Measurements from ENCODE around the gene LINGO3.

LINGO3 gene

DNA sequence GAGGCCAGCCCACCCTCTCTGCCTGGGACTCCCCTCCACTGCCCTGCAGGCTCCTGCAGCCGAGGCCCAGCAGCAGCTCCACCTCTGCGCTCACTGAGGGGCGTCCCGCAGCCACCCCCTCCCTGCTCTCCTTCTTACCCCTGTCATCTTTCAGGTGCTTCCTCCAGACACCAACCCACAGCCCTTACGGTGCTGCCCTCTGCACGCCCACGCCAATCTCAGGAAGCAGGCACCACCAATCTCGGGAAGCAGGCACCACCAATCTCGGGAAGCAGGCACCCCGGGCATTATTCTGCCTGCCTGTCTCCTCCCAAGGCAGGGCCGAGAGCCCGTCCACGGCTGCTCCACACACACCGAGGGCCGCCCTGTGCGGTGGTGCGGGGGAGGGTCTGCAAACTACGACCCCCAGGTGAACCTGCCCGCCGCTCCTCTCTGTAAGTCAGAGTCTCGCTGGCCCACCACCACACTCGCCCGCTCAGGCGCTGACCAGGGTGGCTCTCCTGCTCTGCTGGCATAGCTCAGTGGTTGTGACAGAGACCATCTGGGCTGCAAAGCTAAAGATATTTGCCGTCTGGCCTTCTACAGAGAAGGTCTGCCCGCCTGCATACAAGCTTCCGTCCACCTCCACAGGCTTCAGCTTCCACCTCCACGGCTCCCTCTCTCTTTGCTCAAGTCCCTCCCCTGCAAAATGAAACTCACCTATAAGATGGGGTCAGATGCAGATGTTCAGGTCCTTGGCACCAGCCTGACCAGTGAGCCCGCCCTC is 17.5 kb upstream of the LINGO3 start:
- no peak for DNase-seq

DNA sequence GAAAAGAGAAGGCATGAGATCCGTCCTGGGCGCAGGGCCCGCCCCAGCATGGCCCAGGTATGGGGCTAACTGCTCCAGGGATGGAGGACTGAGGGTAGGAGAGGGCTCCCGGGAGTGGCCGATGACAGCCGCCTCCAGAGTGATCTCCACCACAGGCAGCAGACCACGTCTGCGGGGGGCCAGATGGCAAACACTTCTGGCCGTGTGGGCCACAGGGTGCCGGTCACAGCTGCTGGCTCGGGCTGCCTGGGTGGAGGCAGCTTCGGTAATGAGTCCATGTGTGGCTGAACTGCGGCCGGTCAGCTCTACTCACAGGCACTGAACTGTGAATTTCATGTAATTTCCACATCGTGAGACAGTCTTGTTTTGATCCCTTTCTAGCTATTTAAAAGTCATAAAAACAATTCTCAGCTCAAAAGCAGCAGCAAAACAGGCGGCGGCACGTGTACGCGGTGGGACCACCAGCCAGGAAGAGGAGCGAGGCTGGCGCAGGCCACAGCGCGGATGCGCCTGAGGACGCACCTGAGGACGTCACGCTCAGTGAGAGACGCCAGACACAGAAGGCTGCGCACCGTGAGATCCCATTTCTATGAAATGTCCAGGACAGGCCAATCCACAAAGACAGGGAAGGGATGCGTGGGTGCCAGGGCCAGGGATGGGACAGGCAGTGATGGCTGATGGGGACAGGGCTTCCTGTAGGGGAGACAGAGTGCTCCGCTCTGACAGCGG is 16.4 kb upstream of the LINGO3 start:
- no peak for DNase-seq

DNA sequence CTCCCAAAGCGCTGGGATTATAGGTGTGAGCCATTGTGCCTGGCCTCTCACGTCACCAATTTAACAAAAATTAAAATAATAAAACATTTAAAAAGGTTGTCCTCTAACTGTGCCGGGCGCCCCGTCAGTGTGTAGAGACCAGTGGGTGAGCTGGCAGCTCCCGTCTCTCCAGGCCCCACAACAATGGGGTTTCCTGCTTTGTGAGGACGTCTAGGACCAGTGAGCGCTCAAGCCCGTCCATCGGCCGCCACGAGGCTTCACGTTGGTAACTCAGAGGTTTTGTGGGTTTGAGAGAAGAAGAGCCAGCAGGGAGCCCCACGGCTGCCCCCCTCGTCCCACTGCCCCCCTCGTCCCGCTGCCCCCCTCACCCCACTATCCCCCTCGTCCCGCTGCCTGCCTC is 15.8 kb upstream of the LINGO3 start:
- no peak for DNase-seq

DNA sequence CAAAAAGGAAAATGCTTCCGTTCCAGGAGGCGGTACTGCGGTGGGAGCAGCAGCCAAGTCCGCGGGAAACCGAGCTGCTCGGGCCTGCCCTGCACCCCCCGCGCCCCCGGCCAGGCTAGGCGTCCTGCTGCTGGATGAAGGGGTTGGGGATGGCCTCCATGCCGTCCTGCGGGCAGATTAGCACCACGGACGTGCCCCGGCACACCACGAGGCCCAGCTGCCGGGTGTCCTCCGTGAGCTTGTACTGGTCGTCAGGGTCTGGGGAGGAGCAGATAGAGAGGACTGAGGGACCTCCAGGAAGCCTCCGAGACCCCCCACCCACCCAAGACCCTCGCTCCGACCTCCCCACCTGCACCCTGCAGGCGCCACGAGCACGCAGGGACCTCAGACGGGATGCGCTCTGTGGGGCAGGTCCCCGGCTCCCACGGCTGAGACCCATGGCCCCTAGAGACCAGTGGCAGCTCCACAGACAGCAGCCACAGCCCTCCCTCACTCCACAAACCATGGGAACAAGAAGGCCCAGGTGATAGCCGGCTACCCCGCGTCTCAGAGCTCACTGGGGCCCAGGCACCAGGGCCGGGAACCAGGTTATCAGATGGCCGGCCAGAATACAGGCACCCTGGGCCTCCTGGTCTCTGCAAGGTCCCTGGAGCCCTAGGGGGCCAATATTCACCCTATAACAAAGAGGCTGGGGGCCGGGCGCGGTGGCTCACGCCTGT is 13.8 kb upstream of the LINGO3 start:
- no peak for DNase-seq

DNA sequence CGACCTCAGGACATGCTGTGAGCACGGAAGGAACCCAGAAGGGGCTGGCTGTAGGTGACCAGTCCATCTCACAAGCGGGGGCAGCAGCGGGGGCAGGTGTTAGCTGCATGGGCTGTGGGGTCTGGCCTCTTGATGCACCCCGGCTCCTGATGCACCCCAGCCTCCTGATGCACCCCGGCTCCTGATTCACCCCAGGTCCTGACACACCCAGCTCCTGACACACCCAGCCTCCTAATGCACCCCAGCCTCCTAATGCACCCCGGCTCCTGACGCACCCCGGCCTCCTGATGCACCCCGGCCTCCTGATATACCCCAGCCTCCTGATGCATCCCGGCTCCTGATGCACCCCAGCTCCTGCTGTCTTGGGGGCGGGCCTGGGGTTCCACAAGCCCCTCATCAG is 13.0 kb upstream of the LINGO3 start:
- no peak for DNase-seq

DNA sequence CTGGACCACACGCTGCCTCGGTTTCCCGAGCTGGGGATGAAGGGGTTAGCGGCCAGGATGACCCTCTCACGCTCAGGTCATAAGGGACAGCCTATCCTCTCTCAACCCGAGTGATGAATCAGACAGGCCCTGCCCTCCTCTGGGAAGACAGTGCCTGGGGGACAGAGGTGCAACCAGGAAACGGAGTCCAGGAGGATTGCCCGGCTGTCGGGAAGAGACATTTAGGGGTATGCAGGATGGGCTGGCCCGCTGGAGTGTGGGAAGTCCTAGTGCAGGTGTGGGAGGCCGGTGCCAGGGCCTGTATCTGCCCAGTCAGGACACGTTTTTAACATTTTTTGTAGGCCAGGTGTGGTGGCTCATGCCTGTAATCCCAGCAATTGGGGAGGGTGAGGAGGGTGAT is 12.1 kb upstream of the LINGO3 start:
- no peak for DNase-seq

DNA sequence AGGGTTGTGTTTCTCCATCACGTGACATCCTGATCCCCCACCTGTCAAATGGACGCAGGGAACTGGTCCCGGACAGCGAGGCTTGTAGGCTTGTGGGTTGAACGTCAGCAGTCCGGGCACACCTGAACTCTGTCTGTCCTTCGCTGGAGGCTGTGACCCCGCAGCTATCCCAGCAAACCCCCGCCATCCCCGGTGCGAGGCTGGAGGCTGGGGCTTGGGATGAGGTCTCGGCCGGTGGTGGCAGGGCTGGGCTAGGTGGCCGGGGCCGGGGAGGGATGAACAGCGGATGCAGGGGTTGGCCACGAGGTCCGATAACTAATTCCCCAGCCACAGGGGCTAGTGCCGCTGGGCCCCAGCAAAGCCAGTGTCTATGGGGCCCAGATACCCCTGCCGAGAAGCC is 11.6 kb upstream of the LINGO3 start:
- DNase-seq = no peak

DNA sequence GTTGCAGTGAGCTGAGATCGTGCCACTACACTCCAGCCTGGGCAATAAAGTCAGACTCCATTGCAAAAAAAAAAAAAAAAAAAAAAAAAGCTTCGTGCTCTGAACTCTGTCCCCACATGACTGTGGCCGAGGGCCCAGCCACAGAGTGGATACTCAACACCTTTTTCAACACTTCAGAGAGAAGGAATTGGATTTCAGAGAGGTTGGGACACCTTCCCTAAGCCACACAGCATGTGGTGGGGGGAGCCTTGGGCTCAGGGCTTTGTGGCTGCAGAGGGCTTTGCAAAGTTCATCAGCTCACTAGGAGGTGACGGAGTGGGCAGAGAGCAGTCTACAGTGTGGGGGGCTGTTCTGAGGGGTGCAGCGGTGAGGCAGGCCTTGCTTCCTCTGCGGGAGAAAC is 11.0 kb upstream of the LINGO3 start:
- no peak for DNase-seq

DNA sequence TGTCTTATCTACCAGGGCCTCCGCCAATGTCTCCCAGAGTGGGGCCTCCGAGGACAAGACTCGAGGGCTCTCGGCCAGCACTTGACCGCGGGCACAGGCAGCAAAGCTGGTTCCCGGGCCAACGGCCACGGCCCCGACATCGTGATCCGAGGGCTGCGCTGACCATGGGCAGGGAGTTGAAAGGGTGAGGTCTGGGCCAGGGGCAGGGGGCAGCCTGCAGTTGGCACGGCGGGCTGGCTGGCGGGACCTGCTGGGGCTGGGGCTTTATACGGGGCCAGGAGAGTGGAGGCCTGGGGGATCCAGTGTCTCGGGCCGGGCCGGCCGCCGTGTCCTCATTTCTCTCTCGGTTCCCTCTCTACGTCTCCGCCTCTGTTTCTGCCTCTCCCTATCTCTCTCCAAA is 9.8 kb upstream of the LINGO3 start:
- DNase-seq = no peak

DNA sequence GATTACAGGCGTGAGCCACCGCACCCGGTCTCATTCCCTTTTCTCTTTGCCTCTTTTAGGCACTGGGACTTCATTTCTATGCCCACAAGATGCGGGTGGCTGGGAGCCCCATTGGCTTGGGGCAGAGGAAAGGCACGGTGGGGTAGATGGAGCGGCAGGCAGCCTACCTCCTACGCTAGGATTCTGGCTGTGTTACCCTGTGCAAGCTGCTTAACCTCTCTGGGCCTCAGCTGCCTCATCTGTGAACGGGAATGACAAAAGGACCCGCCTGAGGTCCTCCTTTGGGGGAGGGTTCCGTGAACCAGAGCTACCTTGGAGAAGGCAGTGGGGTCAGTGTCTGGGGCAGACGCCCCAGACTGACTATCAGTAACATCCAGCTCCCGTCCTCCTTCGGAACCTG is 9.3 kb upstream of the LINGO3 start:
- no peak for DNase-seq

DNA sequence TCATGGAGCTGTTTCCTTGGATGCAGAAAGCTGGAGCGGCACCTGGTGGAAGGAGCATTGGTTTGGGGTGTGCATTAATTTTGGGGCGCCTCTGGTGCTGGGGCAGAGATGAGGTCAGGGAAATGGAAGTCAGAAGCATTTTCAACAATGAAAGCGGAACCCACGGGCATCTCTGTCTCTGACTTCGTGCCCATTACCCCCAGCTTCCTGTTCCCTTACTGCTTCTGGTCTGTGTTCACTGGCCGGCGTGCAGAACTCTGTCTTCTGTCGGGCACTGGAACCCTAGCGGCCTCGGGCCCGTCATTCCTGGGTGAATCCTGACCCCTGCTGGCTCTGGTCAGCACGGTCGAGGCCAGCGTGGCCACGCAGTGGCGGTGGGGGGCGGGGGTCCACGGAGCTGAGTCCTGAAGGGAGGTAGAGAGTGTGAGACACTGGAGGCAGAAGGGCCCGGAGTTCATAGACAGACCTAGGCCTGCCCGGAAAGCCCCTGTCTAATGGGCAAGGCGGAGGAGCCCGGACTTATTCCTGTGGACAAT is 7.9 kb upstream of the LINGO3 start:
- peak; percentile 69 for DNase-seq

DNA sequence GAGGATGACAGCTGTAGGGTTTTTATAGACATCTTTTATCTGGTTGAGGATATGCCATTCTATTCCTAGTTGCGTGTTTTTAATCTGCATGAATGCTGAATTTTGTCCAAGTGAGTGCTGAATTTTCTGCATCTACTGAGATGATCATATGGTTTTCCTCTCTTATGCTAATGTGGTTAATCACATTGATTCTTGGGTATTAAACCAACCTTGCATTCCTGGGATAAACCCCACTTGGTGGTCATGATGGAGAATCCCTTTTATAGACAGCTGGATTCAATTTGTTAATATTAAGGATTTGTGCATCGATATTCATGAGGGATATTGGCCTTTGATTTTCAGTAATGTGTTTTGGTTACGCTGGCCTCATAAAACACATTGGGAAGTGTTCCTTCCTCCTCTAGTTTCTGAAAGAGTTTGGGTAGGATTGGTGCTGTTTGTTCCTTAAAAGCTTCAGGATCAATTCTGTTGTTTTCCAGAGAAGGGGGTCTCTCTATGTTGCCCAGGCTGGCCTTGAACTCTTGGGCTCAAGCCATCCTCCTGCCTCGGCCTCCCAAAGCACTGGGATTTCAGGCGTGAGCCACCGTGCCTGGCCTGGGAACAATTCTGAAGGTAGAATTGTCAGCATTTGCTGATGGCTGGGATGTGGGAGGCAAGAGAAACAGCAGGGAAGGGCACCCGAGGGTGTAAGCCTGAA is 7.3 kb upstream of the LINGO3 start:
- no peak for DNase-seq

DNA sequence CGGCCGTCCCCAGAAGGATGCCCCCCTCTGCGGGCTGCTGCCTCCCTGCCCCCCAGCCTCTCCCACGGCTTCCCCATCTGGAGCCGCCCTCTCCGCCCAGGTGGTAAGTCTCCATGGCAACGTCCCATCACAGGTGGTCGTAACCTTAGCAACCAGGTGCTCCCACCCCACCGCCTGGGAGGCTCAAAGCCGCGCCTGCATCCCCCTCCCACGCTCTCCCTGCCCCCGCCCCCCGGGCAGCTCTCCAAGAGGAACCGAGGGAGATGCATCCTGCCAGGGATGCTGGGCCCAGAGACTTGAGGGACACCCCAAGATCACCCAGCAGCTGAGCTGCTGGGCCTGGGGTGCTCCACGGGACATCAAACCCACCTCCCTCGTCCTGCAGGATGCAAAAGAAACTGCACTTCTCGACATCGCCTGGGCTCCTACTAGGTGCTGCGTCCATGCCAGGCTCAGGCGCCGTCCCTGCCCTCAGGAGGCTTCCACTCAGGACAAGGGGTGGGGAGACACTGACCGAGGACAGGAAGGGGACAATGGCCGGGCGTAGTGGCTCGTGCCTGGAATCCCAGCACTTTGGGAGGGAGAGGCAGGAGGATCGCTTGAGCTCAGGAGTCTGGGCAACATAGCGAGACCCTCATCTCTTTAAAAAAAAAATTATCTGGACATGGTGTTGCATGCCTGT is 5.0 kb upstream of the LINGO3 start:
- no peak for DNase-seq

DNA sequence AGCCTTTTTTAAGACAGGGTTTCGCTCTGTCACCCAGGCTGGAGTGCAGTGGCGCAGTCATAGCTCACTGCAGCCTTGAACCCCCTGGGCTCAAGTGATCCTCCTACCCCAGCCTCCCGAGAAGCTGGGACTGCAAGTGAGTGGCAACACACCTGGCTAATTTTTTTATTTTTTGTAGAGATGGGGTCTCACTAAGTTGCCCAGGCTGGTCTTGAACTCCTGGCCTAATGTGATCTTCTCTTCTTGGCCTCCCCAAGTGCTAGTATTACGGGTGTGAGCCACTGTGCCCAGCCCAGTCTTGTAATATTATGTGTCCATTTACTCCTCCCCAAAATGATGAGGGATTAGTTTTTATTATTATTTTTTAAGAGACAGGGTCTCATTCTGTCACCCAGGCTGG is 3.1 kb upstream of the LINGO3 start:
- DNase-seq = no peak

DNA sequence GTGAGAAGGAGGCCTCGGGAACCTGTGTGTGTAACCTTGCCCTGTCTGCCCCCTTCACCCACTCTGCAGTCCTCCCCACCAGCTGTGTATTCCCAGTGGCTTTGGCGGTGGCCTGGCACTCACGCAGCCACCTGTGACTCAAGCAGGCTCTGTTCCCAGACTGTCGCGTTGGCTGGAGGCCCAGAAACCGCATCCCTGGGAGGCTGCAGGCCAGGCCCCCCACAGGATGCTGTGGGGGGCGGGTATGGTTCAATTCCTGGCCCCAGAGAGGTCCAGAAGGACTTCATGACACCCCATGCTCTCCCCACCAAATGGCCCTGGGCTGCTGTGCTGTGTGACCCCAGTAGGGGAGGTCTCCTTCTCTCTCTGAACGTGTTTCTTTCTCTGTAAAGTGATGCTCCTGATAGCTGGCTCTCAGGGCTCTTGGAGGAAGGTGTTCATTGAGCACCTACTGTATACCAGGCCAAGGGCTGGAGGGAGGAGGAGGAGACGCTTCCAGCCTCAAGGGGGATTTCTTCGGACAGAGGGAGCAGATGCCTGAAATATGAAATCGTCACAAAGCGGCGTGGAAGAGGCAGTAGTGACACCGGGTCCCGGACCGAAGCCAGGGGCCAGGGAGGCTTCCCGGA is 1.9 kb upstream of the LINGO3 start:
- no peak for DNase-seq

DNA sequence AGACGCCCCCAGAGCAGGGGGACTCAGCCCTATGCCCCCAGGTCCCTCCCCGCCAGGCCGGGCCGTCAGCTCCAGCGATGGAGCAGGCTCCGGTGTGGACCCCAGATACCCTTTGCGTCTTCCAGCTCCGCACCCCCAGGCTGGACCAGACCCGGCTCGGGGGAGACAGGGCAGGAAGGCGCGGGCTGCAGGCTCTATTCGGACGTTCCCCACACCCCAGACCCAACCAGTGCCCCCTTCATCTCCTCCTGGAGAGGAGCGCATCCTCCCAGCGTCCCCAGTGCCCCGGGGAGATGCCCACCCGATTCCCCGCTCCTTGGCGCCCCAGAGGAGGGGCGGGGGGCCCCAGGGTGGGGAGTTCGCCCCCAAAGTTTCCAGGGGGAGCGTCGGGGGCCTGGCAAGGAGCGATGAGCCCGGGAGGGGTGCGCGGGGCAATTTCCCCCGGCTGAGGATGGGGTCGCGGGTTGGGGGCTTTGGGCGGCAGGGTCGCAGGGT is 389 bp downstream of the LINGO3 start:
- DNase-seq = no peak

DNA sequence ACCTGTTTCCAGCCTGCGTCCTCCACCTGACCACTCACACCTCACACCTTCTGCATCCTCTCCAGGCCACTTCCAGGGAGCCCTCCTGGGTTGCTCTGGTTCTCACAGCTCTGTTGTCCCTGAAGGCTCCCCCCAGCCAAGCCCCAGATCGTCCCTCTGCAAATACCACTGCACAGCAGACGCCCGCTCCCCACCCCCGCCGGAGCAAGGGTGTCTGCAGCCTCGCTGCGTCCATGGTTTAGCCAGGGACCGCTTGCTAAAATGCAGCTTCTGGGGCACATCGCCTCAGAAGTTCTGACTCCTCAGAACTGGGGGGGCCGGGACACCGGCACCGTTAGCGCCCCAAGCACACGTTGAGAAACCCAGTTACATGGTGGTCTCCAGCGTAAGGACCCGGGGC is 983 bp downstream of the LINGO3 start:
- no peak for DNase-seq

DNA sequence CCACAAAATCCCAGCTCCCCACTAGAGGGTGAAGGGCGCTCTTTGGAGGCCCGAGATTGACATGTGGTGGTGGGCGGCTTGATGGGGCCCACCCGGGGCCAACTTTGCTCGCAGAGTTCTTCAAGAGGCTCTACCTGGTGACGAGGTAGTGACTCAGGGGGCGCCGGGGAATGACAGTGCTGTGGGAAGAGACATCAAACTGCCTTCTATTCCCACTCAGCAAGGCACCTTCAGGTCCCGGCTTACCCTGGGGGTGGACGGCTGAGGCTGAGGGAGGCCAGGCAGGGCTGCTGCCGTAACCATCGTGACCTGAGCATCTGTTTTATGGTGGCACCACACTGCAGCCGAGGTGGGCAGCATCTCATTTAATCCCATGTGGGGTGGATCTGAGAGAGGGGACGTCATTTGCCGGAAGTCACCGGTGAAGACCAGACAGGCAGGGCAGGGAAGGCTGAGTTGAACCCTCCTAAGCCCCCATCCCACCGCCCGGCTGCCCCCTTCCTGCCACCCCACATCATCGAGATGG is 1.6 kb downstream of the LINGO3 start:
- no peak for DNase-seq

DNA sequence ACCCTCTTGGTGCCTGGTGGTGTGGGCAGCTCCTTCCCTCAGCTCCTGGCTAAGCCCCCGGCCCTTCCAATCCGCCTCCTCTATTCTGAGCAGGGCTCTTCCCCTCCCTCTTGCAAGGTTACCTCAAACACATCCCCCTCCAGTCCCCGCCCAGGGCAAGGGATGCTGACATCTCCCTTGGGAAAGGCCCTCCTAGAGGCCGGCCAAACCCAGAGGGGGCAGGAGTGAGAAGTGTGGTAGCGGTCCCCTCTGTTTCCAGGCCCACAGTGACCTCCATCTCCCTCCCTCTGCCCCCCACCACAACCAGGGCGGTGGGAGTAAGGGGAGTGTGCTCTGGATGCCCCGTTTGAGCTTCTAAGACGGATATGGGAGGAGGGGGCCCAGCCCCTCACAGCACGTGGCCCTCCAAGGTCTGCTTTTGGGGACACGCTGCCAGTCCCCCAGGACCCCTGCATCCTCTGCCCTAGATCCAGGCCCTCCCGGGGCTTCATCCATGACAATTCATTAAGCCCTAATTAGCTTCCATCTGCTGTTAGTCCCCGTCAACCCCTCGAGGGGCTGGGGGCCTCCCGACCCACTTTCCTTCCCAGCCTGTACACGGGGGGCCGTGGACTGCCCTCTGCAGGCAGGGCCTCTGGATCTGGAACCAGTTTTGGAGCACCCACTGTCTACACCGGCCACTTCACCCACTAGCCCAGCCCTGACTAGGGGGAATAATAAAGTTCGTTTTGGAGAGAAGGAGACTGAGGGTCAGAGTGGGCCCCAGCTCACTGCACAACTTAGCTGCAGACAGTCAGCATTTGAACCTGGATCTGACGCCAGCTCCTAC is 2.3 kb downstream of the LINGO3 start:
- DNase-seq = no peak

DNA sequence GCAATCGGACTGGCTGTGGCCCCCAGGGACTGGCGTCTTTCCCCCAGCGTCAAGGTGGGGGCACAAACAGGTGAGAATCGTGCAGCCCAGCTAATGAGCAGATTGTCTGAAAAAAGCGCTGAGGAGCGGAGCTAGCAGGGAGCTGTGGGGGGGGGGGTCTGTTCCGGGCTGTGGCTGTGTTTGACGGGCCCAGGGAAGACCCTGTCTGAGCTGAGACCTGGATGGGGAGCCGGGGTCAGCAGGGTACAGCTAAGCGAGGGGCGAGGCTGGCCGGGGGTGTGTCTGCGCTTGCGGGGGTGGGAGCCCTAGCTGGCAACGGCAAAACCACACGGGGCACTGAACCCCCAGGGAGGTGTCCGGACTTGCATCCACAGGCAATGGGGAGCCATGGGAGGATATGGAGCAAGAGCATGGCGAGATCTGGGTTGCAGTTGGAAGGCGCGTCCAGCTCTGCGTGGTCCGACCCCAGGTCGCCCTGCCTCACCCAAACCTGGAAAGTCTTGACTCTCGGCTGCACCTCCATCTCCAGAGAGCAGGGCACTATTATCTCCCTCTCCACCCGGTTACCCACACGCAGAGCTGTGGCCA is 4.6 kb downstream of the LINGO3 start:
- no peak for DNase-seq

Measured in 8988T (cell line).